ENCODE measurements around the gene CDNF. TPM values are rescaled to one million over a fixed set of nuclear protein-coding genes. Genes with fewer than 3 reads are reported as not detected.

Gene CDNF
- total RNA-seq (2021), result 0.34 and 0.83 TPM in 2 replicates
- Bru-seq, nascent RNA, result percentile 38 among the genes with signal in this experiment
- BruChase-seq, experiment 1, labeled RNA remaining after a 2-hour chase, result percentile 25 among the genes with signal in this experiment
- BruChase-seq, experiment 2, labeled RNA remaining after a 6-hour chase, result percentile 32 among the genes with signal in this experiment
- long read RNA-seq, result 0 reads

DNA sequence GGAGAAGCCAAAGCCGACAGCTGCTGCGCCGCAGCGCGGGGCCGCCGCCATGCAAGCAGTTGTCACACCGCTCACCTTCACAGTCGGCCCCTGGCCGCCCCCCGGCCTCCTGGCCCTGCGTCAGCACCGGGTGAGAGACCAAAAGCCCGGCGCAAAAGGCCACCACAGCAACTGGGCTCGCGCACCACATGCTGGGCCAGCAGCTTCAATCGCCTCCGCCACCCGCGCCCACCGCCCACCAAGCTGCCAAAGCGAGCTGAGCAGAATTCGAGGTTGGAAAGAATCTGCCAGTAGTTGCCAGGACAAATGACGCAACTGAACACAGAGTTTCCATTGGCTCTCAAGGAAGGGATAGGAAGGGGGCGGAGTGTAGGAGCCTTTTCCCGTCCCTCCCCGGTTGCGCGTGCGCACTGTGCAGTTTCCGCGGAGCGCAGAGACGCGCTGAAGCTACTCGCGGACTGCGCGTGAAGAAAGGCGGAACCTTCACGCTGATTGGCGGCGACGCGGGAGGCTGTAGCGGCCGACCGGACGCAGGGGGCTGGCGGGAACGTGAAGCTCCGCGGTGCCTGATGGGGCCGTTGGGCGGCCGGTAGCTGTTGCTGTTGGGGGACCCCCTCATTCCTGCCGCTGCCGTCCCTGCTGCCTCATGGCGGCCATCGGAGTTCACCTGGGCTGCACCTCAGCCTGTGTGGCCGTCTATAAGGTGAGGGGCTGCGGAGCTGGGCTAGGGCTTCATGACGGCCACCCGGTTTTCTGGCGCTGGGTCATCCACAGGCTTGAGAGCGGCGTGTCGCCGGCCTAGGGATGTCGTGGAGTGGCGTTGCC, at the start of gene CDNF, which contains the start of the genes HSPA14 and MSANTD7:
Gene CDNF (minus strand): TSS at position 281 of the 825 bp plus-strand sequence. CDS start 91 bp downstream, at position 190.
Gene HSPA14 (plus strand): TSS at position 550 of the 825 bp plus-strand sequence. CDS start 97 bp downstream, at position 647.
Gene MSANTD7 (plus strand): TSS at position 550 of the 825 bp plus-strand sequence. CDS start 3,979 bp downstream, outside the sequence.
- DNase-seq (ENCODE audit: low spot score), result peak; percentile 100
- CTCF ChIA-PET, result interaction anchor here (0.6 to 0.9 kb wide), 2 partner anchors 41 to 249 kb away, joined by 3 to 5 read pairs; partner anchors contain the start of gene SUV39H2
- Histone ChIP-seq H3K4me1 (ENCODE audit: insufficient read depth, low read length, poor library complexity, severe bottlenecking) (peaks cover 7% of the 10 kb centered on the region), H3K36me3 (ENCODE audit: insufficient read depth, low read length, poor library complexity, severe bottlenecking) (peaks cover 31% of the 10 kb centered on the region), H3K4me3 (ENCODE audit: low read depth, low read length, poor library complexity, severe bottlenecking) (peak within 1 kb of the TSS; percentile 99), H3K9me3 (ENCODE audit: low read depth, low read length, poor library complexity, severe bottlenecking) (no peaks in the 10 kb centered on the region), H3K27ac (ENCODE audit: low read depth, low read length, poor library complexity, severe bottlenecking) (peak within 1 kb of the TSS; percentile 94), H3K27me3 (replicated peaks; ENCODE audit: insufficient read depth, low read depth, low read length, poor library complexity) (no peaks in the 10 kb centered on the region)
- TF ChIP-seq EZH2 (IDR thresholded peaks at IDR 0.05; ENCODE audit: borderline replicate concordance, low read depth, low read length, poor library complexity, severe bottlenecking), result no peak
- no TSS peak for BruUV-seq (replicated peaks)
- intact Hi-C loops (cut with micrococcal nuclease; ENCODE audit: unreplicated experiment), result loop anchor here (5.0 kb wide), 1 partner anchor 341 kb away; no protein-coding TSS in a partner anchor
- POLR2A ChIA-PET (ENCODE audit: low non-redundant PET), result no interaction called here

DNA sequence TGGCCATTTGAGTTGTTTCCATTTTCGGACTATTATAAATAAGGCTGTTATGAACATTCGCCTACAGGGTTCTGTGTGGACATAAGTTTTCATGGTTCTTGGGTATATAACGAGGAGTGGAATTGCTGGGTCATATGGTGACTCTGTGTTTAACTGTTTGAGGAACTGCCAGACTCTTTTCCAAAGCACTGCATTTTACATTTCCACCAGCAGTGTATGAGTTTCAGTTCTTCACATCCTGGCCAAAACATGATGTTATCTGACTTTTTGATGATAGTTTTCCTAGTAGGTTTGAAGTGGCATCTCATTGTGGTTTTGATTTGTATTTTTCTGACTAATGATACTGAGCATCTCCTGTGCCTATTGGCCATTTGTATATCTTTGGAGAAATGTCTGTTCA, 46.2 kb upstream of the CDNF start:
- CTCF ChIA-PET, result no interaction called here
- Histone ChIP-seq H3K36me3 (ENCODE audit: insufficient read depth, low read length, poor library complexity, severe bottlenecking) (no peaks in the 10 kb centered on the region), H3K4me1 (ENCODE audit: insufficient read depth, low read length, poor library complexity, severe bottlenecking) (no peaks in the 10 kb centered on the region), H3K9me3 (ENCODE audit: low read depth, low read length, poor library complexity, severe bottlenecking) (no peaks in the 10 kb centered on the region), H3K4me3 (ENCODE audit: low read depth, low read length, poor library complexity, severe bottlenecking) (no peak overlapping the region), H3K27me3 (replicated peaks; ENCODE audit: insufficient read depth, low read depth, low read length, poor library complexity) (no peaks in the 10 kb centered on the region), H3K27ac (ENCODE audit: low read depth, low read length, poor library complexity, severe bottlenecking) (no peak overlapping the region)
- DNase-seq (ENCODE audit: low spot score), result no peak
- no TSS peak for BruUV-seq (replicated peaks)
- POLR2A ChIA-PET (ENCODE audit: low non-redundant PET), result no interaction called here
- intact Hi-C loops (cut with micrococcal nuclease; ENCODE audit: unreplicated experiment), result no loop called here
- TF ChIP-seq, protein P1, sequence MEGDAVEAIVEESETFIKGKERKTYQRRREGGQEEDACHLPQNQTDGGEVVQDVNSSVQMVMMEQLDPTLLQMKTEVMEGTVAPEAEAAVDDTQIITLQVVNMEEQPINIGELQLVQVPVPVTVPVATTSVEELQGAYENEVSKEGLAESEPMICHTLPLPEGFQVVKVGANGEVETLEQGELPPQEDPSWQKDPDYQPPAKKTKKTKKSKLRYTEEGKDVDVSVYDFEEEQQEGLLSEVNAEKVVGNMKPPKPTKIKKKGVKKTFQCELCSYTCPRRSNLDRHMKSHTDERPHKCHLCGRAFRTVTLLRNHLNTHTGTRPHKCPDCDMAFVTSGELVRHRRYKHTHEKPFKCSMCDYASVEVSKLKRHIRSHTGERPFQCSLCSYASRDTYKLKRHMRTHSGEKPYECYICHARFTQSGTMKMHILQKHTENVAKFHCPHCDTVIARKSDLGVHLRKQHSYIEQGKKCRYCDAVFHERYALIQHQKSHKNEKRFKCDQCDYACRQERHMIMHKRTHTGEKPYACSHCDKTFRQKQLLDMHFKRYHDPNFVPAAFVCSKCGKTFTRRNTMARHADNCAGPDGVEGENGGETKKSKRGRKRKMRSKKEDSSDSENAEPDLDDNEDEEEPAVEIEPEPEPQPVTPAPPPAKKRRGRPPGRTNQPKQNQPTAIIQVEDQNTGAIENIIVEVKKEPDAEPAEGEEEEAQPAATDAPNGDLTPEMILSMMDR (conservative IDR thresholded peaks at IDR 0.05; ENCODE audit: low read depth, low read length), result no peak
- TF ChIP-seq EZH2 (IDR thresholded peaks at IDR 0.05; ENCODE audit: borderline replicate concordance, low read depth, low read length, poor library complexity, severe bottlenecking), result no peak

DNA sequence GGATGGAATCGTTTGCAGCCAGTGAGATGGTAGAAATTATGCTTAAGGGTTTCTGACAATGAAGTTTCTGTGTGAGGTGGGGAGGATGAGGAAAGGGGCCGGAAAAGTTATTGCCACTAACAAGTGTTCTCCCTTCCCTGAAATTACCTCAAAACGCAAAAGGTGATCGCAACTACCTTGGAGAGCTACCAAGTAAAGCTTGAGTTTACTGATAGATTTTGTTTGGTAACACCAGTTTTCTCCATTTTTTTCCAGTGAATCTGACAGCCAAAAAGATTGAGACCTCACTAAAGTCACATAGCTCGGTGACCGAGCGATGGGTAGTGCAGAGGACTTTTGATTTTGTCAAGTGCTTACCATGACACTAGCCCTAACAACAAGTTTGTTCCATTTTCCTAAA, 42.4 kb upstream of the CDNF start:
- POLR2A ChIA-PET (ENCODE audit: low non-redundant PET), result interaction anchor here (0.6 kb wide), 1 partner anchor 9 kb away, joined by 3 read pairs; no protein-coding TSS in a partner anchor

More for the DNA sequence above, 42.4 kb upstream of the CDNF start:
- peak overlapping the region; percentile 94 for H3K27ac ChIP-seq (ENCODE audit: low read depth, low read length, poor library complexity, severe bottlenecking)
- BruUV-seq (replicated peaks), result no TSS peak
- TF ChIP-seq, protein P1 (conservative IDR thresholded peaks at IDR 0.05; ENCODE audit: low read depth, low read length), result no peak
- no peak for TF ChIP-seq EZH2 (IDR thresholded peaks at IDR 0.05; ENCODE audit: borderline replicate concordance, low read depth, low read length, poor library complexity, severe bottlenecking)
- peak overlapping the region; percentile 88 for H3K4me3 ChIP-seq (ENCODE audit: low read depth, low read length, poor library complexity, severe bottlenecking)
- peaks cover 8% of the 10 kb centered on the region for H3K4me1 ChIP-seq (ENCODE audit: insufficient read depth, low read length, poor library complexity, severe bottlenecking)
- intact Hi-C loops (cut with micrococcal nuclease; ENCODE audit: unreplicated experiment), result no loop called here
- no peak for DNase-seq (ENCODE audit: low spot score)
- H3K9me3 ChIP-seq (ENCODE audit: low read depth, low read length, poor library complexity, severe bottlenecking), result no peaks in the 10 kb centered on the region
- no peaks in the 10 kb centered on the region for H3K27me3 ChIP-seq (replicated peaks; ENCODE audit: insufficient read depth, low read depth, low read length, poor library complexity)
- CTCF ChIA-PET, result no interaction called here
- H3K36me3 ChIP-seq (ENCODE audit: insufficient read depth, low read length, poor library complexity, severe bottlenecking), result no peaks in the 10 kb centered on the region

All from A673 (cell line).